ENCODE measurements around the gene KYAT1.
A peak's percentile ranks its signal among the peaks of the same experiment; 100 is the strongest.

The KYAT1 gene

DNA sequence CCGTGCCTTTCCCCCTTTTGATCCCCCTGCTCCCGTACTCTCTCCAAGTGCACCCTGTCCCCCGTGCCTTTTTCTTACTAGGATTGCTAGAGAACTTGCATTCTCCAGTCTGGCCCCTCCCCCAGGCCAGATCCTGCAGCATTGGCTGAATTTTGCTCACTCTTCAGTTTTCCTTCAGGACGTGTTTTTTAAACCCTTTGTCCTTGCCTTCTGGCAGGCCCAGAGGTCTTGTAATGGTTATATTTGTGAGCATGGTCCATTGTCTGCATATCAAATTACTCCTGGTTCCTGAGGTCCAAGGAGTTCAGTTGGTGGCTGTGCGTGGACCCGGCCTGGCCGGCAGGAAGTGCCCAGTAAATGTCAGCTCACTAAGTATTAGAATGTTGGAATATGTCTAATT is 94.1 kb downstream of the KYAT1 start:
- DNase-seq, result no peak
- Histone ChIP-seq H3K4me1 (ENCODE audit: control insufficient read depth, insufficient read depth, low read length, poor library complexity, severe bottlenecking) (peaks cover 12% of the 10 kb centered on the region), H3K4me3 (ENCODE audit: insufficient read depth, low read depth, low read length, poor library complexity, severe bottlenecking) (peak overlapping the region; percentile 98), H3K36me3 (ENCODE audit: control insufficient read depth, insufficient read depth, low read length) (peaks cover 20% of the 10 kb centered on the region), H3K27me3 (replicated peaks; ENCODE audit: control insufficient read depth, insufficient read depth, low read length, poor library complexity, severe bottlenecking) (no peaks in the 10 kb centered on the region), H3K27ac (ENCODE audit: insufficient read depth, low read length, poor library complexity, severe bottlenecking) (peak overlapping the region; percentile 79), H3K9me3 (ENCODE audit: control insufficient read depth, low read length) (no peaks in the 10 kb centered on the region)

- peak within 1 kb of the TSS; percentile 79 for H3K27ac ChIP-seq (ENCODE audit: insufficient read depth, low read length, poor library complexity, severe bottlenecking)
- peak; percentile 86 to 87 (median 87) for DNase-seq
- peak within 1 kb of the TSS; percentile 98 for H3K4me3 ChIP-seq (ENCODE audit: insufficient read depth, low read depth, low read length, poor library complexity, severe bottlenecking)
- H3K27me3 ChIP-seq (replicated peaks; ENCODE audit: control insufficient read depth, insufficient read depth, low read length, poor library complexity, severe bottlenecking), result no peaks in the 10 kb centered on the region
- H3K9me3 ChIP-seq (ENCODE audit: control insufficient read depth, low read length), result no peaks in the 10 kb centered on the region
- H3K4me1 ChIP-seq (ENCODE audit: control insufficient read depth, insufficient read depth, low read length, poor library complexity, severe bottlenecking), result peaks cover 12% of the 10 kb centered on the region
- H3K36me3 ChIP-seq (ENCODE audit: control insufficient read depth, insufficient read depth, low read length), result peaks cover 13% of the 10 kb centered on the region
Observed at GRCh38 chr9:128786681-128787601, 94.8 kb downstream of the KYAT1 start, which contains the start of gene TBC1D13. Gene TBC1D13 (plus strand): TSS chr9:128787253. CDS start chr9:128787354, 101 bp downstream.

DNA sequence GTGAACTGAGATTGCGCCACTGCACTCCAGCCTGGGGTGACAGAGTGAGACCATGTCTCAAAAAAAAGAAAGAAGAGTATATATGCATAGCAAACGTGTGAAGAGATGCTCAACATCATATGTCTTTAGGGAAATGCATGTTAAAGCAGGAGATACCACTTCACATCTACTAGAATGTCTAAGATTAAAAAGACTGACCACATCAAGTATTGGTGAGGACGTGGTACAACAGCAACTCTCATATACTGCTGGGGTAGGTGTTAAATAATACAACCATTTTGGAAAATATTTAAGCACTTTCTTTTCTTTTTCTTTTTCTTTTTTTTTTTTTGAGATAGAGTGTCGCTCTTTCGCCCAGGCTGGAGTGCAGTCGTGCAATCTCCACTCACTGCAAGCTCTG is 96.3 kb downstream of the KYAT1 start:
- no peak overlapping the region for H3K4me3 ChIP-seq (ENCODE audit: insufficient read depth, low read depth, low read length, poor library complexity, severe bottlenecking)
- no peak overlapping the region for H3K27ac ChIP-seq (ENCODE audit: insufficient read depth, low read length, poor library complexity, severe bottlenecking)
- no peak for DNase-seq
- no peaks in the 10 kb centered on the region for H3K9me3 ChIP-seq (ENCODE audit: control insufficient read depth, low read length)
- H3K4me1 ChIP-seq (ENCODE audit: control insufficient read depth, insufficient read depth, low read length, poor library complexity, severe bottlenecking), result peaks cover 12% of the 10 kb centered on the region
- H3K36me3 ChIP-seq (ENCODE audit: control insufficient read depth, insufficient read depth, low read length), result no peaks in the 10 kb centered on the region
- no peaks in the 10 kb centered on the region for H3K27me3 ChIP-seq (replicated peaks; ENCODE audit: control insufficient read depth, insufficient read depth, low read length, poor library complexity, severe bottlenecking)
